ENCODE measurements around the gene ATPAF1. TPM values are rescaled to one million over a fixed set of nuclear protein-coding genes. Genes with fewer than 3 reads are reported as not detected.

The ATPAF1 gene
- 33.1 and 40.5 TPM in 2 replicates for total RNA-seq

GRCh38 chr1:46667782-46668760 lies at the start of gene ATPAF1:
Gene ATPAF1 (minus strand): TSS chr1:46668364. CDS start chr1:46668322, 42 bp downstream.

GRCh38 chr1:46671554-46671953 lies 3.4 kb upstream of the ATPAF1 start, which contains the start of gene TEX38:
Gene TEX38 (plus strand): TSS chr1:46671854. CDS start chr1:46671935, 81 bp downstream.

GRCh38 chr1:46616277-46617107 lies 51.7 kb downstream of the ATPAF1 start, which contains the start of gene MOB3C:
Gene MOB3C (minus strand): TSS chr1:46616811. CDS start chr1:46613321, 3,490 bp downstream.

GRCh38 chr1:46603858-46604549 lies 64.2 kb downstream of the ATPAF1 start, which contains the start of gene MKNK1:
Gene MKNK1 (minus strand): TSS chr1:46604268. CDS start chr1:46583327, 20,941 bp downstream.

Other genes starting within 250 kb of the ATPAF1 start
- gene DMBX1, start 178.5 kb downstream of the ATPAF1 start, total RNA-seq: not detected in 2 replicates
- gene KNCN, start 116.7 kb downstream of the ATPAF1 start, total RNA-seq: not detected in 2 replicates
- 21.2 and 29.1 TPM in 2 replicates for gene MKNK1, start 64.1 kb downstream of the ATPAF1 start, total RNA-seq
- gene MOB3C, start 51.6 kb downstream of the ATPAF1 start, total RNA-seq: 6.2 and 7.5 TPM in 2 replicates
- not detected in 2 replicates for gene TEX38, start 3.5 kb upstream of the ATPAF1 start, total RNA-seq
- gene EFCAB14, start 50.8 kb upstream of the ATPAF1 start, total RNA-seq: 147 and 228 TPM in 2 replicates
- gene CYP4B1, start 130.7 kb upstream of the ATPAF1 start, total RNA-seq: not detected in 2 replicates